Measurements from ENCODE around the gene TMEM175.
"Not testable (repeated sequence)": the region's sequence is repeated elsewhere in the genome, so short reads cannot be mapped to it uniquely, and the experiment has no call there.

TMEM175 gene

GRCh38 chr4:913280-913618 is 19.0 kb upstream of the TMEM175 start:
- Histone ChIP-seq H3K27me3 (ENCODE audit: insufficient read depth, low read length) (no peaks in the 10 kb centered on the region), H3K9me3 (ENCODE audit: low read length) (peaks cover 2% of the 10 kb centered on the region), H3K36me3 (ENCODE audit: insufficient read depth, low read length) (peaks cover 26% of the 10 kb centered on the region), H2AFZ (ENCODE audit: low read depth, low read length) (no peak overlapping the region), H3K4me1 (ENCODE audit: insufficient read depth, low read length) (no peaks in the 10 kb centered on the region), H3K4me3 (ENCODE audit: low read length) (no peak overlapping the region)

DNA sequence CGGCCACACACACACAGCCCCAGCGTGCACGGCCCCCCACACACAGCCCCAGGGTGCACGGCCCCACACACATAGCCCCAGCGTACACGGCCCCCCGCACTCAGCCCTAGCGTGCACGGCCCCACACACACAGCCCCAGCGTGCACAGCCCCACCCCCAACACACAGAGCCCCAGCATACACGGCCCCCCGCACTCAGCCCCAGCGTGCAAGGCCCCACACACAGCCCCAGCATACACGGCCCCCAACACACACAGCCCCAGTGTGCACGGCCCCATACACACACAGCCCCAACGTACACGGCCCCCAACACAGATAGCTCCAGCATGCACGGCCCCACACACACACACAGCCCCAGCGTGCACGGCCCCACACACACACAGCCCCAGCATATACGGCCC is 17.7 kb upstream of the TMEM175 start:
- Histone ChIP-seq H3K9me3 (ENCODE audit: low read length) (peaks cover 5% of the 10 kb centered on the region), H3K36me3 (ENCODE audit: insufficient read depth, low read length) (peaks cover 20% of the 10 kb centered on the region), H2AFZ (ENCODE audit: low read depth, low read length) (no peak overlapping the region), H3K4me1 (ENCODE audit: insufficient read depth, low read length) (no peaks in the 10 kb centered on the region), H3K4me3 (ENCODE audit: low read length) (no peak overlapping the region), H3K27me3 (ENCODE audit: insufficient read depth, low read length) (no peaks in the 10 kb centered on the region)

DNA sequence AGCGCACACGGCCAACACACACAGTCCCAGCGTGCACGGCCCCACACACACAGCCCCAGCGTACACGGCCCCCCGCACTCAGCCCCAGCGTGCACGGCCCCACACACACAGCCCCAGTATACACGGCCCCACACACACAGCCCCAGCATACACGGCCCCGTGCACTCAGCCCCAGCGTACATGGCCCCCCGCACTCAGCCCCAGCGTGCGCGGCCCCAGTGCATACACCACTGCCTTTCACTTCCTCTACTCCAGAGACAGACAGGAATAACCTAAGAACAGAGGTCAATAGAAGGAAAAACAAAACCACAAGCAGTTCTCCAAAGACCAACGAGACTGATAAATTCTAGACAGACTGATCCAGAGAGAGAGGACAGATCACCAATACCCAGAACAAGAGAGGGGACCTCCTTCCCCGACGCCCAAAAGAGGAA is 17.2 kb upstream of the TMEM175 start:
- H3K4me3 ChIP-seq (ENCODE audit: low read length), result no peak overlapping the region
- H3K9me3 ChIP-seq (ENCODE audit: low read length), result peaks cover 5% of the 10 kb centered on the region
- no peak overlapping the region for H2AFZ ChIP-seq (ENCODE audit: low read depth, low read length)
- no peaks in the 10 kb centered on the region for H3K4me1 ChIP-seq (ENCODE audit: insufficient read depth, low read length)
- peaks cover 20% of the 10 kb centered on the region for H3K36me3 ChIP-seq (ENCODE audit: insufficient read depth, low read length)
- H3K27me3 ChIP-seq (ENCODE audit: insufficient read depth, low read length), result no peaks in the 10 kb centered on the region

GRCh38 chr4:915595-915994 is 16.7 kb upstream of the TMEM175 start:
- H3K27me3 ChIP-seq (ENCODE audit: insufficient read depth, low read length), result no peaks in the 10 kb centered on the region
- H3K9me3 ChIP-seq (ENCODE audit: low read length), result peaks cover 5% of the 10 kb centered on the region
- H3K4me3 ChIP-seq (ENCODE audit: low read length), result no peak overlapping the region
- peaks cover 17% of the 10 kb centered on the region for H3K36me3 ChIP-seq (ENCODE audit: insufficient read depth, low read length)
- no peak overlapping the region for H2AFZ ChIP-seq (ENCODE audit: low read depth, low read length)
- H3K4me1 ChIP-seq (ENCODE audit: insufficient read depth, low read length), result no peaks in the 10 kb centered on the region

DNA sequence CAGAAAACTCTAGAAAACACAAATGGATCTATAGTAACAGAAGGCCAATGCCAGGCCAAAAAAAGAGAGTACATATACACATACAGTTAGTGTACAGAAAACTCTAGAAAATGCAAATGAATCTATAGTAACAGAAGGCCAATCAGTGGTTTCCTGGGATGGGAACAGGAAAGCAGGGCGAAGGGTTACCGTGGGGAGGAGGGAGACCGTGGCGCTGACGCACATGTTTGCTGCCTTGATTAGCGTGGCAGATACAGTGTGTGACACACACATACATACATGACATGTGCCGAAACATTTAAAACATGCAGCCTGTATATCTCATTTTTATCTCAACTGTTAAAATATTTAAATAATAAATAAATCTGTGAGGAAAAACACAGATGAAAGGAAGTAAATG is 14.8 kb upstream of the TMEM175 start:
- peaks cover 6% of the 10 kb centered on the region for H3K9me3 ChIP-seq (ENCODE audit: low read length)

GRCh38 chr4:917992-918391 is 14.3 kb upstream of the TMEM175 start:
- no peaks in the 10 kb centered on the region for H3K4me1 ChIP-seq (ENCODE audit: insufficient read depth, low read length)
- H3K9me3 ChIP-seq (ENCODE audit: low read length), result peaks cover 7% of the 10 kb centered on the region
- no peak overlapping the region for H2AFZ ChIP-seq (ENCODE audit: low read depth, low read length)
- peaks cover 2% of the 10 kb centered on the region for H3K36me3 ChIP-seq (ENCODE audit: insufficient read depth, low read length)
- H3K27me3 ChIP-seq (ENCODE audit: insufficient read depth, low read length), result no peaks in the 10 kb centered on the region
- H3K4me3 ChIP-seq (ENCODE audit: low read length), result no peak overlapping the region

More for the DNA sequence above, 14.8 kb upstream of the TMEM175 start:
- Histone ChIP-seq H2AFZ (ENCODE audit: low read depth, low read length) (no peak overlapping the region), H3K27me3 (ENCODE audit: insufficient read depth, low read length) (no peaks in the 10 kb centered on the region), H3K4me1 (ENCODE audit: insufficient read depth, low read length) (no peaks in the 10 kb centered on the region), H3K36me3 (ENCODE audit: insufficient read depth, low read length) (peaks cover 3% of the 10 kb centered on the region), H3K4me3 (ENCODE audit: low read length) (no peak overlapping the region)

GRCh38 chr4:918591-918990 is 13.7 kb upstream of the TMEM175 start:
- H3K9me3 ChIP-seq (ENCODE audit: low read length); H3K27me3 ChIP-seq (ENCODE audit: insufficient read depth, low read length); H3K4me1 ChIP-seq (ENCODE audit: insufficient read depth, low read length); H3K36me3 ChIP-seq (ENCODE audit: insufficient read depth, low read length); H2AFZ ChIP-seq (ENCODE audit: low read depth, low read length); H3K4me3 ChIP-seq (ENCODE audit: low read length): not testable (repeated sequence)

- H3K4me3 ChIP-seq (ENCODE audit: low read length); H3K27me3 ChIP-seq (ENCODE audit: insufficient read depth, low read length); H2AFZ ChIP-seq (ENCODE audit: low read depth, low read length); H3K9me3 ChIP-seq (ENCODE audit: low read length); H3K4me1 ChIP-seq (ENCODE audit: insufficient read depth, low read length); H3K36me3 ChIP-seq (ENCODE audit: insufficient read depth, low read length): not testable (repeated sequence)
Measured at GRCh38 chr4:919004-919680, 13.1 kb upstream of the TMEM175 start.

DNA sequence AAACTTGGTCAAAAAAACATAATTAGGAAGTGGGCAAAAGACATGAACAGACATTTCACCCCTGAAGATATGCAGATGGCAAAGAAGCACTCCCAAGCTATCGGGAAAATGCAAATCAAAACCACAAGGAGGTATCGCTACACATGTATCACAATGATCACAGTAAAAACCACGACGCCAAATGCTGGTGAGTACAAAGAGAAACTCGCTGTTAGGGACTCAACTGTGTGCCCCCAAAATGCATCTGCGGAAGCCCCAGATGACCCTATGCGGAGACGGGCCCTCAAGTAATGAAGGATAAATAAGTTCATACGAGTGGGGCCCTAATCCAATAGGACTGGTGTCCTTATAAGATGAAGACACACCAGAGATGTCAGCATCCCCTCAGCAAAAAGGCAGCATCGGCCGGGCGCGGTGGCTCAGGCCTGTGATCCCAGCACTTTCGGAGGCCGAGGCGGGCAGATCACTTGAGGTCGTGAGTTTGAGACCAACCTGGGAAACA is 10.4 kb upstream of the TMEM175 start:
- Histone ChIP-seq H3K36me3 (ENCODE audit: insufficient read depth, low read length) (peaks cover 2% of the 10 kb centered on the region), H3K9me3 (ENCODE audit: low read length) (peaks cover 7% of the 10 kb centered on the region), H3K4me3 (ENCODE audit: low read length) (no peak overlapping the region), H3K27me3 (ENCODE audit: insufficient read depth, low read length) (no peaks in the 10 kb centered on the region), H3K4me1 (ENCODE audit: insufficient read depth, low read length) (no peaks in the 10 kb centered on the region), H2AFZ (ENCODE audit: low read depth, low read length) (no peak overlapping the region)

DNA sequence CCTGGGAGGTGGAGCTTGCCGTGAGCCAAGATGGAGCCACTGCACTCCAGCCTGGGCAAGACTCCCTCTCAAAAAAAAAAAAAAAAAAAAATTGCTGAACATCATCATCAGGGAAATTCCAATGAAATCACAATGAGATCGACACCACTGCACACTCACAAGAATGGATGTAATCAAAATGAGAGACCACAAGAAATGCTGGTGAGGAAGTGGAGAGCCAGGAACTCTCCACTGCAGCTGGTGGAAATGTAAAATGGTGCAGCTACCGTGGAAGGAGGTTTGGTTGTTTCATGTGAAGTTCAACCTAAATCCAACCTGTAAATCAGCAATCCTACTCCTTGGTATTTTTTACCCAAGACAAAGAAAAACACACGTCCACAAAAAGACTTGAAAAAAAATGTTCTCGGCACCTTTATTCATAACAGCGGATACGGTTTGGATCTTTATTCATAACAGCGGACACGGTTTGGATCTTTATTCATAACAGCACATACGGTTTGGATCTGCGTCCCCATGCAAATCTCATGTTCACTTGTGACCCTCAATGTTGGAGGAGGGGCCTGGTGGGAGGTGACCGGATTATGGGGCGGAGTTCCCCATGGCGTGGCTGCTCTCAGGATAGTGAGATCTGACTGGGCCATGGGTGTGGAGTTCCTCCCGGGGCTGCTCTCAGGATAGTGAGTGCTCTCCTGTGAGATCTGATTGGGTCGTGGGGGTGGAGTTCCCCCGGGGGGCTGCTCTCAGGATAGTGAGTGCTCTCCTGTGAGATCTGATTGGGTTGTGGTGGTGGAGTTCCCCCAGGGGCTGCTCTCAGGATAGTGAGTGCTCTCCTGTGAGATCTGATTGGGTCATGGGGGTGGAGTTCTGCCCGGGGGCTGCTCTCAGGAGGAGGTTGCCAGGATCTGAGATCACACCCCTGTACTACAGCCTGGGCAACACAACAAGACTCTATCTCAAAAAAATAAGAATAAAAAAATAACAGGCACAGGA is 7.9 kb upstream of the TMEM175 start:
- H3K4me1 ChIP-seq (ENCODE audit: insufficient read depth, low read length), result no peaks in the 10 kb centered on the region
- peaks cover 2% of the 10 kb centered on the region for H3K36me3 ChIP-seq (ENCODE audit: insufficient read depth, low read length)
- H3K9me3 ChIP-seq (ENCODE audit: low read length), result peaks cover 2% of the 10 kb centered on the region
- no peak overlapping the region for H3K4me3 ChIP-seq (ENCODE audit: low read length)
- no peaks in the 10 kb centered on the region for H3K27me3 ChIP-seq (ENCODE audit: insufficient read depth, low read length)
- H2AFZ ChIP-seq (ENCODE audit: low read depth, low read length), result no peak overlapping the region

- Histone ChIP-seq H3K27me3 (ENCODE audit: insufficient read depth, low read length) (no peaks in the 10 kb centered on the region), H2AFZ (ENCODE audit: low read depth, low read length) (no peak overlapping the region), H3K4me3 (ENCODE audit: low read length) (no peak overlapping the region), H3K4me1 (ENCODE audit: insufficient read depth, low read length) (peaks cover 3% of the 10 kb centered on the region), H3K9me3 (ENCODE audit: low read length) (peaks cover 2% of the 10 kb centered on the region), H3K36me3 (ENCODE audit: insufficient read depth, low read length) (peaks cover 2% of the 10 kb centered on the region)
Measured at GRCh38 chr4:925171-925570, 7.1 kb upstream of the TMEM175 start.

DNA sequence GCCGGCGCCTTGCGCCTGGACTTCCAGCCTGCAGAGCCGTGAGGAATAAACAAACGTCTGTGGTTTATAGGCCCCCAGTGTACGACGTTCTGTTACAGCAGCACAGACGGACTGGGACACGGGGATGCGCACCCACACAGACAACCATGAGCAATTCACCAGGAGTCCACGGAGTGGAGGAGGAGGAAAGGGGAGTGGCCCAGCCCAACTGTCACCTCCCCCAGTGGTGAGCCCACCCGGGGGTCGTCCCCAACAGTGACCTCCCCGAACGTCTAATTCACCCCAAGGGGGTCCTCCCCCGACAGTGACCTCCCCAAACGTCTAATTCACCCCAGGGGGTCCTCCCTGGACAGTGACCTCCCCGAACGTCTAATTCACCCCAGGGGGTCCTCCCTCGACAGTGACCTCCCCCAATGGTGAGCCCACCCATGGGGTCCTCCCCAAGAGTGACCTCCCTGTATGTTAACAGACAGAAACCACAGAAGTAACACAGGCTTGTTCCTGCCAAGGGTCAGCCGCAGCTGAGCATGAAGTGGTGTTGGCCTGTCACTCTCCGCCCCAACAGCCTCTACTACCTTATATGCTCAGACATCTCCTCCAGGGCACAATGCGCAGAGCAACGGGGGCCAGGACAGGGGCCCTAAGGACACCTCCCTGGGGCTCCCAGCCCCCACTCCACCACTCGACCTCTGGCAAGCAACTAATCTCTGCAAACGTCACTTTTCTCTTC is 6.3 kb upstream of the TMEM175 start:
- Histone ChIP-seq H3K4me1 (ENCODE audit: insufficient read depth, low read length) (peaks cover 10% of the 10 kb centered on the region), H2AFZ (ENCODE audit: low read depth, low read length) (no peak overlapping the region), H3K36me3 (ENCODE audit: insufficient read depth, low read length) (peaks cover 2% of the 10 kb centered on the region), H3K27me3 (ENCODE audit: insufficient read depth, low read length) (no peaks in the 10 kb centered on the region), H3K4me3 (ENCODE audit: low read length) (no peak overlapping the region), H3K9me3 (ENCODE audit: low read length) (peaks cover 2% of the 10 kb centered on the region)

DNA sequence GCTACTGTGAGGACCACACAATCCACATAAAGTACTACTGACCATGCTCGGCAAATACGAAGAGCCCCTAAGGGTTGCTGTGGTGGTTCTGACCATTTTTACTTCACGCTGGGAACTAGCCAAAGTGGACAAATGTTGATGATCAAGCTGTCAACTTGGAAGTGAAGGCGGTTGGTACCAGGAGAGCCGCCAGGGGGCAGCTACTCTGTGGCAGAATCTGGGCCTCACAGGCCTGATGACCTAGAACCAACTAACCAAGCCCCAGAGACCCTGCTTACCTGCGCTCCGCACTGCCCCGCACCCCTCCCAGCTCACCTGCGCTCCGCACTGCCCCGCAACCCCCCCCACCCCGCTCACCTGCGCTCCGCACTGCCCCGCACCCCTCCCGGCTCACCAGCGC is 5.7 kb upstream of the TMEM175 start:
- Histone ChIP-seq H3K4me3 (ENCODE audit: low read length) (no peak overlapping the region), H3K36me3 (ENCODE audit: insufficient read depth, low read length) (peaks cover 2% of the 10 kb centered on the region), H3K27me3 (ENCODE audit: insufficient read depth, low read length) (no peaks in the 10 kb centered on the region), H3K9me3 (ENCODE audit: low read length) (peaks cover 2% of the 10 kb centered on the region), H3K4me1 (ENCODE audit: insufficient read depth, low read length) (peaks cover 15% of the 10 kb centered on the region), H2AFZ (ENCODE audit: low read depth, low read length) (no peak overlapping the region)

All from neuron (in vitro differentiated cells).